Activated T-cell treated with anti-CD3 and anti-CD28 coated beads, Interleukin-2, amount 50 U/mL, for 72 hours (primary cell): ENCODE data around the gene FRMD6. TPM values are rescaled to one million over a fixed set of nuclear protein-coding genes. Genes with fewer than 3 reads are reported as not detected.
A peak's percentile ranks its signal among the peaks of the same experiment; 100 is the strongest.
"Not testable (repeated sequence)": the region's sequence is repeated elsewhere in the genome, so short reads cannot be mapped to it uniquely, and the experiment has no call there.

Source experiments
- ATAC-seq, 2 donors: fragments of 150-1000 bp; cut with Tn5 transposase; replicated peaks in 1 of 2; 2 replicates each; pipeline ENCODE4 v1.10.0; 2021; ENCODE audit warnings: moderate library complexity in 2 of 2, mild to moderate bottlenecking in 1 of 2
- DNase-seq, 2 donors: peaks; one replicate each; pipeline ENCODE4 v3.0.0; 2021 to 2022; ENCODE audit warnings: mixed read lengths in 1 of 2
- H3K27ac Mint-ChIP-seq: one replicate; pipeline ENCODE4 v1.8.0; 2022; ENCODE audit warnings: mild to moderate bottlenecking, moderate library complexity, mixed read lengths
- H3K27me3 Mint-ChIP-seq: one replicate; pipeline ENCODE4 v1.8.0; 2022; ENCODE audit warnings: low read depth, mixed read lengths
- H3K36me3 Mint-ChIP-seq, 2 donors: one replicate each; pipeline ENCODE4 v1.8.0; 2022; ENCODE audit warnings: mixed read lengths in 2 of 2, mild to moderate bottlenecking in 1 of 2; ENCODE audit not compliant: insufficient read depth in 2 of 2
- H3K4me1 Mint-ChIP-seq: one replicate; pipeline ENCODE4 v1.8.0; 2022; ENCODE audit warnings: low read depth, mixed read lengths
- H3K4me3 Mint-ChIP-seq, 2 donors: one replicate each; pipeline ENCODE4 v1.8.0; 2022; ENCODE audit warnings: mild to moderate bottlenecking in 2 of 2, mixed read lengths in 2 of 2, moderate library complexity in 2 of 2
- H3K9me3 Mint-ChIP-seq, 2 donors: one replicate each; pipeline ENCODE4 v1.8.0; 2022; ENCODE audit warnings: mixed read lengths in 2 of 2
- total RNA-seq, 2 donors: library from RNA; stranded (reverse); gene quantifications; one replicate each; pipeline ENCODE4 v1.2.3, GENCODE V29; 2022

FRMD6 gene
- total RNA-seq, 2 donors from 2014 or later = 6.5 to 7.7 TPM

- no peak for DNase-seq
- peak; percentile 69 to 77 for ATAC-seq
- Mint-ChIP-seq H3K27ac (no peak overlapping the region), H3K4me1 (no peaks in the 10 kb centered on the region), H3K36me3 (no peaks in the 10 kb centered on the region), H3K4me3 (no peak overlapping the region), H3K9me3 (no peaks in the 10 kb centered on the region), H3K27me3 (no peaks in the 10 kb centered on the region)
Measured at GRCh38 chr14:51744372-51745130, 92.8 kb downstream of the FRMD6 start.

GRCh38 chr14:51746823-51747222 lies 95.1 kb downstream of the FRMD6 start:
- not testable (repeated sequence) for H3K4me3 Mint-ChIP-seq, H3K4me1 Mint-ChIP-seq, H3K27ac Mint-ChIP-seq, H3K27me3 Mint-ChIP-seq, H3K9me3 Mint-ChIP-seq, H3K36me3 Mint-ChIP-seq
- DNase-seq = peak in 1 of 2 donors; percentile 12
- peak in 1 of 2 donors; percentile 46 for ATAC-seq

GRCh38 chr14:51750542-51750941 lies 98.8 kb downstream of the FRMD6 start:
- DNase-seq (no peak), ATAC-seq (no peak)
- H3K9me3 Mint-ChIP-seq = no peaks in the 10 kb centered on the region
- H3K4me3 Mint-ChIP-seq = no peak overlapping the region
- no peaks in the 10 kb centered on the region for H3K36me3 Mint-ChIP-seq
- no peaks in the 10 kb centered on the region for H3K27me3 Mint-ChIP-seq
- no peak overlapping the region for H3K27ac Mint-ChIP-seq
- H3K4me1 Mint-ChIP-seq = no peaks in the 10 kb centered on the region

GRCh38 chr14:51751611-51752345 lies 100.1 kb downstream of the FRMD6 start:
- H3K27me3 Mint-ChIP-seq, H3K27ac Mint-ChIP-seq, H3K4me3 Mint-ChIP-seq, H3K4me1 Mint-ChIP-seq, H3K9me3 Mint-ChIP-seq, H3K36me3 Mint-ChIP-seq, ATAC-seq, DNase-seq: not testable (repeated sequence)

- not testable (repeated sequence) for H3K27ac Mint-ChIP-seq, H3K27me3 Mint-ChIP-seq, H3K36me3 Mint-ChIP-seq, ATAC-seq, H3K9me3 Mint-ChIP-seq, DNase-seq, H3K4me3 Mint-ChIP-seq, H3K4me1 Mint-ChIP-seq
Measured at GRCh38 chr14:51757756-51758155, 106.0 kb downstream of the FRMD6 start.

GRCh38 chr14:51759950-51760349 lies 108.2 kb downstream of the FRMD6 start:
- Mint-ChIP-seq H3K9me3 (no peaks in the 10 kb centered on the region), H3K36me3 (no peaks in the 10 kb centered on the region), H3K27ac (no peak overlapping the region), H3K27me3 (peaks cover 19% of the 10 kb centered on the region), H3K4me1 (peaks cover 8% of the 10 kb centered on the region), H3K4me3 (no peak overlapping the region)
- ATAC-seq (no peak), DNase-seq (no peak)

- ATAC-seq, DNase-seq, H3K27ac Mint-ChIP-seq, H3K4me3 Mint-ChIP-seq, H3K4me1 Mint-ChIP-seq, H3K36me3 Mint-ChIP-seq, H3K9me3 Mint-ChIP-seq: not testable (repeated sequence)
- H3K27me3 Mint-ChIP-seq = peaks cover 27% of the 10 kb centered on the region
Measured at GRCh38 chr14:51765726-51766125, 114.0 kb downstream of the FRMD6 start.

- not testable (repeated sequence) for H3K4me1 Mint-ChIP-seq, H3K4me3 Mint-ChIP-seq, ATAC-seq, H3K36me3 Mint-ChIP-seq, DNase-seq, H3K9me3 Mint-ChIP-seq, H3K27ac Mint-ChIP-seq
- peaks cover 27% of the 10 kb centered on the region for H3K27me3 Mint-ChIP-seq
Measured at GRCh38 chr14:51766586-51766985, 114.9 kb downstream of the FRMD6 start.

GRCh38 chr14:51769261-51769660 lies 117.6 kb downstream of the FRMD6 start:
- not testable (repeated sequence) for H3K36me3 Mint-ChIP-seq, H3K27ac Mint-ChIP-seq, H3K4me3 Mint-ChIP-seq, H3K9me3 Mint-ChIP-seq, H3K4me1 Mint-ChIP-seq, DNase-seq, ATAC-seq
- peaks cover 17% of the 10 kb centered on the region for H3K27me3 Mint-ChIP-seq

- DNase-seq = no peak
Measured at GRCh38 chr14:51774209-51774608, 122.5 kb downstream of the FRMD6 start.

GRCh38 chr14:51776102-51776894 lies 124.6 kb downstream of the FRMD6 start:
- Mint-ChIP-seq H3K9me3 (no peaks in the 10 kb centered on the region), H3K27me3 (peaks cover 14% of the 10 kb centered on the region), H3K4me1 (peaks cover 20% of the 10 kb centered on the region), H3K27ac (no peak overlapping the region), H3K36me3 (no peaks in the 10 kb centered on the region), H3K4me3 (peak overlapping the region in 1 of 2 donors; percentile 57)
- DNase-seq (peak; percentile 31 to 41), ATAC-seq (peak; percentile 70 to 72)

More at GRCh38 chr14:51774209-51774608, 122.5 kb downstream of the FRMD6 start:
- Mint-ChIP-seq H3K27ac (no peak overlapping the region), H3K27me3 (peaks cover 14% of the 10 kb centered on the region), H3K4me3 (no peak overlapping the region), H3K9me3 (no peaks in the 10 kb centered on the region), H3K36me3 (no peaks in the 10 kb centered on the region), H3K4me1 (peaks cover 8% of the 10 kb centered on the region)
- peak in 1 of 2 donors; percentile 63 for ATAC-seq

GRCh38 chr14:51780006-51780692 lies 128.4 kb downstream of the FRMD6 start:
- Mint-ChIP-seq H3K36me3 (peaks cover under 1 to 3% of the 10 kb centered on the region in 2 donors), H3K4me3 (peak overlapping the region; percentile 23 to 72), H3K4me1 (peaks cover 44% of the 10 kb centered on the region), H3K9me3 (peaks cover under 1 to 2% of the 10 kb centered on the region in 2 donors), H3K27me3 (peaks cover 23% of the 10 kb centered on the region), H3K27ac (no peak overlapping the region)
- ATAC-seq = peak; percentile 58
- DNase-seq = peak; percentile 73 to 75
